Measurements from ENCODE around the gene IMMP1L.

GRCh38 chr11:31421820-31422219 is 87.6 kb downstream of the IMMP1L start:
- no peak for TF ChIP-seq CTCF (IDR thresholded peaks at IDR 0.05)
- TF ChIP-seq EZH2 (IDR thresholded peaks at IDR 0.05; ENCODE audit: borderline replicate concordance, insufficient read depth, low read depth, low read length, poor library complexity, severe bottlenecking): no peak

Data from B cell (primary cell).